ENCODE results near the gene CYB5R3.
A peak's percentile ranks its signal among the peaks of the same experiment; 100 is the strongest.
"Not testable (repeated sequence)": the region's sequence is repeated elsewhere in the genome, so short reads cannot be mapped to it uniquely, and the experiment has no call there.

CYB5R3 gene

GRCh38 chr22:42684462-42685195, 35.4 kb upstream of the CYB5R3 start:
- DNase-seq (ENCODE audit: low spot score), result no peak
- no peak for TF ChIP-seq CTCF (IDR thresholded peaks at IDR 0.05)
- Histone ChIP-seq H3K27ac (peak overlapping the region; percentile 78 to 83), H3K4me3 (no peak overlapping the region)

DNA sequence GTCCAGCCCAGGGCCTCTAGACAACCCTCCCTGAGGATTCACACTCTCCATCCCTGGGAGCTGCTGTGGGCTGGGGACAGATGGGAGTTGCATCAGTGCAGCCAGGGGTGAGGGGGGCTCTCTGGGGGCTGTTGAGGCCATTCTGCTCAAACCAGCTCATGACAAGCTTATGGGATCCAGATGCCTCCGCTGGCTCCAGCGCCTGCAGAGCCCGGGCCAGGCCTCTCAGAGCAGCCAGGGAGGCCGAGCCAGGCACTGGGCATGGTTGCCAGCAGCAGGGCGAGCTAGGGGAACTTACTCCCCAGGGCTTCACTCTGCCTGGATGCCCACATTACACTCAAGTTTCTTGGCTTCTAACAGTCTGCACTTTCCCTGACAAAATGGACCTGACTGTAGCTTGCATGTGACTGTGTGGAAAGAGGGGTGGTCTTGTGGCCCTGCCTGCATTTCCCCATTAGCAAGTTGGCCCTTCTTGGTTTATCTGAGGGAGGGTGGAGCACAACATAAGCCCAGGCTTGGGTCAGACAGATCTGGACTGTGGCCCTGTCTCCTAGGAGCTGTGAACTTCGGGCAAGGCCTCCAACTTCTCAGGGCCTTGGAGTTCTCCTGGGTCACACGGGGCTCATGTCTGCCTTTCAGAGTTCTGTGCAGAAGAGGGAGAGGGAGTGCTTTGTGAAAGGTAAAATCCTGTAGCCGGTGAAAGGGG, 34.5 kb upstream of the CYB5R3 start:
- Histone ChIP-seq H3K27ac (peak overlapping the region; percentile 78 to 83), H3K4me3 (peak overlapping the region; percentile 30)
- DNase-seq (ENCODE audit: low spot score), result peak; percentile 86
- no peak for TF ChIP-seq CTCF (IDR thresholded peaks at IDR 0.05)

GRCh38 chr22:42682113-42682851, 33.1 kb upstream of the CYB5R3 start:
- TF ChIP-seq CTCF (IDR thresholded peaks at IDR 0.05), result no peak
- no peak overlapping the region for H3K4me3 ChIP-seq
- DNase-seq (ENCODE audit: low spot score), result no peak
- peak overlapping the region; percentile 46 to 78 for H3K27ac ChIP-seq

DNA sequence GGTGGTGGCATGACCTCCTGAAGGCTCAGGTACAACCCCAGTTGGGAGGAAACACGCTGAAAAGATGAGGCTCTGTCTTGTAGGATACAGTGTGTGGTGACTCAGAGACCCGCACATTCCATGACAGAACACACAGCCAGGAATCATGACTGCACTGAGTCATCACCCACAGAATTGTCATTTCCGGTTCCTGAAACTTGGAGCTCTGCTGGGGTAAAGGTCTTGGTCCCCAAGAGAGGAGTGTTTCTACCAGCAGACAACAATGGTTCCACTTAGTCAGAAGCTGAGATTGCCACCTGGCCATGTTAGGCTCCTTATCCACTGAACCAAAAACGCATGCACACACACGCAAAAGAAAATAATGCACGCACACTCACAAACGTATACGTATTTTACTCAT, 31.5 kb upstream of the CYB5R3 start:
- H3K4me3 ChIP-seq, result no peak overlapping the region
- DNase-seq (ENCODE audit: low spot score), result no peak
- TF ChIP-seq CTCF (IDR thresholded peaks at IDR 0.05), result no peak
- peak overlapping the region in 1 of 2 donors; percentile 72 for H3K27ac ChIP-seq

DNA sequence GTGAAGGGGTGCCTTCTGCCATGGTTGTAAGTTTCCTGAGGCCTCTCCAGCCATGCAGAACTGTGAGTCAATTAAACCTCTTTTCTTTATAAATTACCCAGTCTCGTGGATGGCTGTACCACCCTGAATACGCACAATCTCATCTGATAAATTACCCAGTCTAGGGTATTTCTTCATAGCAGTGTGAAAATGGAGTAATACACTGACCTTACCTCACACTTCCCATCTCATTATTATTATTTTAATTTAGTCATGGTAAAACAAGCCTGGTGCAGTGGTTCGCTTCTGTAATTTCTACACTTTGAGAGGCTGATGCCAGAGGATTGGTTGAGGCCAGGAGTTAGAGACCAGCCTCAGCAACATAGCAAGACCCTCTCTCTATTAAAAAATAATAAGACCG, 30.5 kb upstream of the CYB5R3 start:
- no peak for TF ChIP-seq CTCF (IDR thresholded peaks at IDR 0.05)
- Histone ChIP-seq H3K27ac (no peak overlapping the region), H3K4me3 (no peak overlapping the region)
- DNase-seq (ENCODE audit: low spot score), result no peak

GRCh38 chr22:42678894-42679293, 29.7 kb upstream of the CYB5R3 start:
- DNase-seq (ENCODE audit: low spot score), result no peak
- Histone ChIP-seq H3K4me3 (no peak overlapping the region), H3K27ac (peak overlapping the region in 1 of 2 donors; percentile 20)
- no peak for TF ChIP-seq CTCF (IDR thresholded peaks at IDR 0.05)

DNA sequence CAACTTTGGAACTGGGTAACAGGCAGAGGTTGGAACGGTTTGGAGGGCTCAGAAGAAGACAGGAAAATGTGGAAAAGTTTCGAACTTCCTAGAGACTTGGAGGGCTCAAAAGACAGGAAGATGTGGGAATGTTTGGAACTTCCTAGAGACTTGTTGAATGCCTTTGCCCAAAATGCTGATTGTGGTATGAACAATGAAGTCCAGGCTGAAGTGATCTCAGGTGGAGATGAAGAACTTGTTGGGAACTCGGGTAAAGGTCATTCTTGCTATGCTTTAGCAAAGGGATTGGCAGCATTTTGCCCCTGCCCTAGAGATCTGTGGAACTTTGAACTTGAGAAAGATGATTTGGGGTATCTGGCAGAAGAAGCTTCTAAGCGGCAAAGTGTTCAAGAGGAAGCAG, 28.7 kb upstream of the CYB5R3 start:
- not testable (repeated sequence) for H3K4me3 ChIP-seq; DNase-seq (ENCODE audit: low spot score)
- H3K27ac ChIP-seq, result peak overlapping the region in 1 of 2 donors; percentile 89
